KMS-11 (cell line): ENCODE measurements around the gene WRNIP1.

Source experiments
- H2AFZ ChIP-seq: fragments of 200-600 bp; sonication (generic); 2 replicates; pipeline ENCODE4 v1.6.1; 2016; ENCODE audit warnings: antibody characterized with exemption, mixed run types, low read depth
- H3K27ac ChIP-seq: fragments of 200-600 bp; sonication (generic); 2 replicates; pipeline ENCODE4 v1.6.1; 2016; ENCODE audit warnings: mild to moderate bottlenecking, mixed run types
- H3K27me3 ChIP-seq: fragments of 200-600 bp; sonication (generic); 2 replicates; pipeline ENCODE4 v1.6.1; 2017; ENCODE audit warnings: mild to moderate bottlenecking, low read depth, mixed run types, moderate library complexity; ENCODE audit not compliant: insufficient read depth
- H3K36me3 ChIP-seq: fragments of 200-600 bp; sonication (generic); 2 replicates; pipeline ENCODE4 v1.6.1; 2017; ENCODE audit warnings: mild to moderate bottlenecking, mixed run types; ENCODE audit not compliant: insufficient read depth
- H3K4me1 ChIP-seq: fragments of 200-600 bp; sonication (generic); 2 replicates; pipeline ENCODE4 v1.6.1; 2016; ENCODE audit warnings: mild to moderate bottlenecking, low read depth, mixed run types; ENCODE audit not compliant: poor library complexity, severe bottlenecking
- H3K4me2 ChIP-seq: fragments of 200-600 bp; sonication (generic); 2 replicates; pipeline ENCODE4 v1.7.0; 2016; ENCODE audit warnings: mild to moderate bottlenecking, mixed run types
- H3K4me3 ChIP-seq: fragments of 200-600 bp; sonication (generic); IDR thresholded peaks from 2 replicates; pipeline ENCODE4 v1.6.1; 2017; ENCODE audit warnings: low read depth, low read length, mixed read lengths; ENCODE audit not compliant: insufficient read depth
- H3K79me2 ChIP-seq: fragments of 200-600 bp; sonication (generic); 2 replicates; pipeline ENCODE4 v1.6.1; 2016; ENCODE audit warnings: low read depth, mixed run types; ENCODE audit not compliant: insufficient read depth
- H3K9ac ChIP-seq: fragments of 200-600 bp; sonication (generic); 2 replicates; pipeline ENCODE4 v1.6.1; 2016; ENCODE audit warnings: mild to moderate bottlenecking, mixed run types
- H4K20me1 ChIP-seq: fragments of 200-600 bp; sonication (generic); 2 replicates; pipeline ENCODE4 v1.6.1; 2016; ENCODE audit warnings: mild to moderate bottlenecking, mixed run types; ENCODE audit not compliant: insufficient read depth
- CTCF ChIP-seq: fragments of 200-600 bp; sonication (generic); conservative IDR thresholded peaks from 2 replicates; pipeline ENCODE4 v1.6.1; 2017; ENCODE audit warnings: low read depth, mild to moderate bottlenecking, antibody characterized with exemption, low read length, moderate library complexity, mixed read lengths

Gene WRNIP1

GRCh38 chr6:2754911-2755310, 10.3 kb upstream of the WRNIP1 start:
- Histone ChIP-seq H3K27ac (no peak overlapping the region), H4K20me1 (no peaks in the 10 kb centered on the region), H3K79me2 (no peaks in the 10 kb centered on the region), H3K4me2 (no peak overlapping the region), H3K4me3 (no peak overlapping the region), H3K4me1 (no peaks in the 10 kb centered on the region), H2AFZ (no peak overlapping the region), H3K36me3 (no peaks in the 10 kb centered on the region), H3K9ac (no peak overlapping the region), H3K27me3 (no peaks in the 10 kb centered on the region)
- TF ChIP-seq CTCF, result no peak

- H3K27ac ChIP-seq, result no peak overlapping the region
- no peaks in the 10 kb centered on the region for H3K79me2 ChIP-seq
- no peak overlapping the region for H3K4me2 ChIP-seq
- no peak overlapping the region for H3K9ac ChIP-seq
- H4K20me1 ChIP-seq, result no peaks in the 10 kb centered on the region
- no peak for TF ChIP-seq CTCF
- H3K4me3 ChIP-seq, result no peak overlapping the region
- H3K36me3 ChIP-seq, result no peaks in the 10 kb centered on the region
- H2AFZ ChIP-seq, result no peak overlapping the region
- no peaks in the 10 kb centered on the region for H3K27me3 ChIP-seq
- H3K4me1 ChIP-seq, result no peaks in the 10 kb centered on the region
Measured at GRCh38 chr6:2755456-2755855, 9.7 kb upstream of the WRNIP1 start.

GRCh38 chr6:2756241-2756640, 9.0 kb upstream of the WRNIP1 start:
- no peak overlapping the region for H3K4me3 ChIP-seq
- H3K9ac ChIP-seq, result no peak overlapping the region
- H3K36me3 ChIP-seq, result no peaks in the 10 kb centered on the region
- no peak overlapping the region for H3K27ac ChIP-seq
- no peaks in the 10 kb centered on the region for H3K27me3 ChIP-seq
- no peaks in the 10 kb centered on the region for H3K4me1 ChIP-seq
- H3K4me2 ChIP-seq, result no peak overlapping the region
- no peak overlapping the region for H2AFZ ChIP-seq
- H3K79me2 ChIP-seq, result no peaks in the 10 kb centered on the region
- H4K20me1 ChIP-seq, result no peaks in the 10 kb centered on the region
- no peak for TF ChIP-seq CTCF

- H2AFZ ChIP-seq, result no peak overlapping the region
- H3K36me3 ChIP-seq, result no peaks in the 10 kb centered on the region
- H3K79me2 ChIP-seq, result no peaks in the 10 kb centered on the region
- no peaks in the 10 kb centered on the region for H3K4me1 ChIP-seq
- H3K9ac ChIP-seq, result no peak overlapping the region
- no peak for TF ChIP-seq CTCF
- no peak overlapping the region for H3K27ac ChIP-seq
- H3K4me3 ChIP-seq, result no peak overlapping the region
- no peaks in the 10 kb centered on the region for H3K27me3 ChIP-seq
- no peak overlapping the region for H3K4me2 ChIP-seq
- H4K20me1 ChIP-seq, result no peaks in the 10 kb centered on the region
Measured at GRCh38 chr6:2756687-2757224, 8.4 kb upstream of the WRNIP1 start.

GRCh38 chr6:2758980-2759379, 6.2 kb upstream of the WRNIP1 start:
- Histone ChIP-seq H3K27me3 (no peaks in the 10 kb centered on the region), H3K9ac (no peak overlapping the region), H3K79me2 (no peaks in the 10 kb centered on the region), H3K4me2 (no peak overlapping the region), H3K36me3 (no peaks in the 10 kb centered on the region), H3K27ac (no peak overlapping the region), H4K20me1 (no peaks in the 10 kb centered on the region), H2AFZ (no peak overlapping the region), H3K4me3 (no peak overlapping the region), H3K4me1 (peaks cover 2% of the 10 kb centered on the region)
- no peak for TF ChIP-seq CTCF
